ENCODE measurements around the gene GLO1. TPM values are rescaled to one million over a fixed set of nuclear protein-coding genes. Genes with fewer than 3 reads are reported as not detected.

The GLO1 gene
- total RNA-seq, 1 donor, result 154 TPM

DNA sequence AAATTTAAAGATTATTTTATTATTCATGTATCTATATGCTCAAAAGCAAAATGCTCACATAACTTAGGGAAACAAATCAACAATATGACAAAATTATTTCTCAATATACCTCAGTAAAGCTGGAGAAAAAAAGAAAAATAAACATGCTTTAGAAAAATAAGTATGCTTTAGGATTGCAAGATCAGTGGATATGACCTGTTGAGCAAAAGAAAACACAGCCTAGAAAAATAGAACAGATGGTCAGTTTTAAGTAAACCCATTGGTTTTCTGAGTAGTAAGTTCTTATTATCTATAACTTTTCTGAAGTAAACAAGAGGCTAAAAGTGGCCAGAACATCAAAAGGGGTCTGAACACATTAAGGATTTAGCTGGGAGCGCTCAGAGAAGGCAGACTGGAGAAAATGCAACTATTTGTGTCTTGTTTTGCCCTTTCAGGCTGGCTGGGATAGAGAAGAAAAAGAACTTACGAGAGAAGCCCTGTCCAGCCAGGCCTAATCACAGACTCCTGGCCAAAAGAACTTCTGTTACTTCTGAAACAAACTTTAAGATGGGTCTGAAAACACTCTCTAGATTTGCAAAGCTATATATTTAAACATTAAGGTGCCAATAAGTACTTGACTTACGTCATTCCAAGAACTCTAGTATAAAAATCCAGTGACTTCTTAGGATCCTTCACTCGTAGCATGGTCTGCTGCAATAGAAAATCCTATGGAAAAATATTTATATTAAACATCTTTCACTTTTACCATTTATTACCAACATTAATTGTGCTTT is 16.5 kb downstream of the GLO1 start:
- TF ChIP-seq, protein P1, sequence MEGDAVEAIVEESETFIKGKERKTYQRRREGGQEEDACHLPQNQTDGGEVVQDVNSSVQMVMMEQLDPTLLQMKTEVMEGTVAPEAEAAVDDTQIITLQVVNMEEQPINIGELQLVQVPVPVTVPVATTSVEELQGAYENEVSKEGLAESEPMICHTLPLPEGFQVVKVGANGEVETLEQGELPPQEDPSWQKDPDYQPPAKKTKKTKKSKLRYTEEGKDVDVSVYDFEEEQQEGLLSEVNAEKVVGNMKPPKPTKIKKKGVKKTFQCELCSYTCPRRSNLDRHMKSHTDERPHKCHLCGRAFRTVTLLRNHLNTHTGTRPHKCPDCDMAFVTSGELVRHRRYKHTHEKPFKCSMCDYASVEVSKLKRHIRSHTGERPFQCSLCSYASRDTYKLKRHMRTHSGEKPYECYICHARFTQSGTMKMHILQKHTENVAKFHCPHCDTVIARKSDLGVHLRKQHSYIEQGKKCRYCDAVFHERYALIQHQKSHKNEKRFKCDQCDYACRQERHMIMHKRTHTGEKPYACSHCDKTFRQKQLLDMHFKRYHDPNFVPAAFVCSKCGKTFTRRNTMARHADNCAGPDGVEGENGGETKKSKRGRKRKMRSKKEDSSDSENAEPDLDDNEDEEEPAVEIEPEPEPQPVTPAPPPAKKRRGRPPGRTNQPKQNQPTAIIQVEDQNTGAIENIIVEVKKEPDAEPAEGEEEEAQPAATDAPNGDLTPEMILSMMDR (IDR thresholded peaks at IDR 0.05; ENCODE audit: insufficient read depth, low read depth, low read length), result no peak
- H3K4me3 ChIP-seq (ENCODE audit: low read depth, low read length), result no peak overlapping the region
- DNase-seq (ENCODE audit: low read depth), result peak; percentile 59

- TF ChIP-seq, protein P1 (IDR thresholded peaks at IDR 0.05; ENCODE audit: insufficient read depth, low read depth, low read length), result no peak
- DNase-seq (ENCODE audit: low read depth), result no peak
Measured at GRCh38 chr6:38684904-38685303, 18.0 kb downstream of the GLO1 start.

GRCh38 chr6:38684237-38684636 is 18.7 kb downstream of the GLO1 start:
- no peak for DNase-seq (ENCODE audit: low read depth)
- H3K4me3 ChIP-seq (ENCODE audit: low read depth, low read length), result no peak overlapping the region
- TF ChIP-seq, protein P1 (IDR thresholded peaks at IDR 0.05; ENCODE audit: insufficient read depth, low read depth, low read length), result no peak

More at GRCh38 chr6:38684904-38685303, 18.0 kb downstream of the GLO1 start:
- no peak overlapping the region for H3K4me3 ChIP-seq (ENCODE audit: low read depth, low read length)

DNA sequence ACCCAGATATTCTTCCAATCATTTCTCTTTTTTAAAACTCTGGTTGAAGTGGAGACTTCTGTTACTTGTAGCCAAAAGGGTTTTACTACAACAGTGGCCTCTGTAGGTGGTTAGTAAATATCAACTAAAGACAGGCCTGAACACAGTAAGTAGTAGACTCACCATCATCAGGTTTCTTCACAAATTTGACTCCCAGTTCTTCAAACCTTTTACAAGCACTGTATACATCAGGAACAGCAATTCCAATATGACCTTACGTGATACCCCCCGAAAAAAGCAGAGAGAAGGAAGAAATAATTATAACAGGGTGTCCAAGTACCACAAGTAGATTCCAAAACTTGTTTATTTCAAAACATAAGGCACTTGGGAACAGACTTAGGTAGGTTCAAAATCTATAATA is 21.1 kb downstream of the GLO1 start:
- no peak overlapping the region for H3K4me3 ChIP-seq (ENCODE audit: low read depth, low read length)
- no peak for DNase-seq (ENCODE audit: low read depth)
- TF ChIP-seq, protein P1 (IDR thresholded peaks at IDR 0.05; ENCODE audit: insufficient read depth, low read depth, low read length), result no peak

- DNase-seq (ENCODE audit: low read depth), result no peak
- TF ChIP-seq, protein P1 (IDR thresholded peaks at IDR 0.05; ENCODE audit: insufficient read depth, low read depth, low read length), result no peak
- H3K4me3 ChIP-seq (ENCODE audit: low read depth, low read length), result no peak overlapping the region
Measured at GRCh38 chr6:38679668-38680067, 23.3 kb downstream of the GLO1 start.

- no peak for DNase-seq (ENCODE audit: low read depth)
- TF ChIP-seq, protein P1 (IDR thresholded peaks at IDR 0.05; ENCODE audit: insufficient read depth, low read depth, low read length), result no peak
- H3K4me3 ChIP-seq (ENCODE audit: low read depth, low read length), result no peak overlapping the region
Measured at GRCh38 chr6:38678178-38678760, 24.7 kb downstream of the GLO1 start.
